ENCODE measurements around the gene LTB4R2. TPM values are rescaled to one million over a fixed set of nuclear protein-coding genes. Genes with fewer than 3 reads are reported as not detected.

LTB4R2 gene
- total RNA-seq, 1 donor from 2014 or later, result 1.6 TPM

Small RNA genes lying within 50 kb of the gene (small RNA-seq; reads per million reads assigned to genes)
- not detected for gene RF00026

Other genes with a start within 250 kb of the LTB4R2 start
- gene CPNE6, start 238.6 kb upstream of the LTB4R2 start, total RNA-seq, result not detected
- gene PCK2, start 215.8 kb upstream of the LTB4R2 start, total RNA-seq, result 3.7 TPM
- gene DCAF11, start 195.4 kb upstream of the LTB4R2 start, total RNA-seq, result 85.6 TPM
- 2.1 TPM for gene NRL, start 195.2 kb upstream of the LTB4R2 start, total RNA-seq
- gene FITM1, start 179.5 kb upstream of the LTB4R2 start, total RNA-seq, result 172 TPM
- 89.8 TPM for gene PSME1, start 173.9 kb upstream of the LTB4R2 start, total RNA-seq
- 12.0 TPM for gene EMC9, start 168.5 kb upstream of the LTB4R2 start, total RNA-seq
- 58.5 TPM for gene PSME2, start 163.5 kb upstream of the LTB4R2 start, total RNA-seq
- 33.4 TPM for gene RNF31, start 162.6 kb upstream of the LTB4R2 start, total RNA-seq
- gene IRF9, start 148.9 kb upstream of the LTB4R2 start, total RNA-seq, result 50.6 TPM
- 2.1 TPM for gene REC8, start 138.1 kb upstream of the LTB4R2 start, total RNA-seq
- 32.9 TPM for gene IPO4, start 121.3 kb upstream of the LTB4R2 start, total RNA-seq
- gene TM9SF1, start 114.7 kb upstream of the LTB4R2 start, total RNA-seq, result 18.3 TPM
- 0.52 TPM for gene TSSK4, start 104.4 kb upstream of the LTB4R2 start, total RNA-seq
- 29.2 TPM for gene CHMP4A, start 96.7 kb upstream of the LTB4R2 start, total RNA-seq
- gene MDP1, start 94.1 kb upstream of the LTB4R2 start, total RNA-seq, result 9.9 TPM
- 81.9 TPM for gene NEDD8, start 77.8 kb upstream of the LTB4R2 start, total RNA-seq
- gene GMPR2, start 77.2 kb upstream of the LTB4R2 start, total RNA-seq, result 49.6 TPM
- 34.4 TPM for gene TINF2, start 67.5 kb upstream of the LTB4R2 start, total RNA-seq
- gene TGM1, start 47.0 kb upstream of the LTB4R2 start, total RNA-seq, result 0.52 TPM
- 11.5 TPM for gene RABGGTA, start 38.5 kb upstream of the LTB4R2 start, total RNA-seq
- 6.3 TPM for gene DHRS1, start 10.4 kb upstream of the LTB4R2 start, total RNA-seq
- 22.4 TPM for gene NOP9, start 10.3 kb upstream of the LTB4R2 start, total RNA-seq
- gene CIDEB, start 2.2 kb upstream of the LTB4R2 start, total RNA-seq, result 4.7 TPM
- gene LTB4R, start 1.4 kb downstream of the LTB4R2 start, total RNA-seq, result 2.1 TPM
- gene ADCY4, start 24.9 kb downstream of the LTB4R2 start, total RNA-seq, result 9.9 TPM
- 1.6 TPM for gene RIPK3, start 29.9 kb downstream of the LTB4R2 start, total RNA-seq
- 21.4 TPM for gene NFATC4, start 58.0 kb downstream of the LTB4R2 start, total RNA-seq
- gene NYNRIN, start 88.9 kb downstream of the LTB4R2 start, total RNA-seq, result 19.3 TPM
- gene CBLN3, start 119.5 kb downstream of the LTB4R2 start, total RNA-seq, result under 0.01 TPM
- gene KHNYN, start 119.8 kb downstream of the LTB4R2 start, total RNA-seq, result 38.1 TPM
- 12.0 TPM for gene SDR39U1, start 132.6 kb downstream of the LTB4R2 start, total RNA-seq
- 0.52 TPM for gene CMA1, start 198.1 kb downstream of the LTB4R2 start, total RNA-seq

Measured in skeletal muscle tissue (tissue), 2 donors.